NB4 (cell line): ENCODE data around the gene UBE2V1.

Source experiments
- POLR2A ChIP-seq: IDR thresholded peaks from 2 replicates; pipeline ENCODE4 v1.6.1; 2011; ENCODE audit warnings: mild to moderate bottlenecking; ENCODE audit not compliant: insufficient read length; ENCODE audit errors: extremely low read depth
- TF ChIP-seq, protein P1 (sequence below): IDR thresholded peaks from one replicate; pipeline ENCODE4 v1.5.1; 2012; ENCODE audit warnings: low read depth, low read length

DNA sequence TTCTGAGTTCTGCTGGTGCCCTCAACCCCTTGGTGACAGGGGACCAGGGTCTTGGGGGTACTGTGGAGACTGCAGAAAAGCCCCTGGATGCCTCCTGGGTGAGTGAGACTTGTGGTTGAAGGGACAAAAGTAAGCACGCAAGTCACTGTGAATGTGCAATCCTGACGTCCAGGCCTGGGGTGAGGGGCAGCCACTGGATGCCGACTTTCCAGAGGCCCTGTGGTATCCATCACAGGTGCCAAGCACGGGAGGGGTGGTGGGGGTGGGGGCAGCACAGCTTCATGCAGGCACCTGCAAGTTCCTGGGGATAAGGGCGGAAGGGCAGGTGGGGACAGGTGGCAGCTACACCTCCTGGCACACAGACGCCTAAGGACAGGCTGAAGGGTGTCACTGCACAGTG, 20.1 kb upstream of the UBE2V1 start:
- TF ChIP-seq POLR2A, result no peak
- TF ChIP-seq, protein P1, sequence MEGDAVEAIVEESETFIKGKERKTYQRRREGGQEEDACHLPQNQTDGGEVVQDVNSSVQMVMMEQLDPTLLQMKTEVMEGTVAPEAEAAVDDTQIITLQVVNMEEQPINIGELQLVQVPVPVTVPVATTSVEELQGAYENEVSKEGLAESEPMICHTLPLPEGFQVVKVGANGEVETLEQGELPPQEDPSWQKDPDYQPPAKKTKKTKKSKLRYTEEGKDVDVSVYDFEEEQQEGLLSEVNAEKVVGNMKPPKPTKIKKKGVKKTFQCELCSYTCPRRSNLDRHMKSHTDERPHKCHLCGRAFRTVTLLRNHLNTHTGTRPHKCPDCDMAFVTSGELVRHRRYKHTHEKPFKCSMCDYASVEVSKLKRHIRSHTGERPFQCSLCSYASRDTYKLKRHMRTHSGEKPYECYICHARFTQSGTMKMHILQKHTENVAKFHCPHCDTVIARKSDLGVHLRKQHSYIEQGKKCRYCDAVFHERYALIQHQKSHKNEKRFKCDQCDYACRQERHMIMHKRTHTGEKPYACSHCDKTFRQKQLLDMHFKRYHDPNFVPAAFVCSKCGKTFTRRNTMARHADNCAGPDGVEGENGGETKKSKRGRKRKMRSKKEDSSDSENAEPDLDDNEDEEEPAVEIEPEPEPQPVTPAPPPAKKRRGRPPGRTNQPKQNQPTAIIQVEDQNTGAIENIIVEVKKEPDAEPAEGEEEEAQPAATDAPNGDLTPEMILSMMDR, result no peak
